Spleen (tissue), 11 donors: ENCODE results near the gene DHRSX. TPM values are rescaled to one million over a fixed set of nuclear protein-coding genes. Genes with fewer than 3 reads are reported as not detected.

Source experiments
- DNase-seq: peaks from one replicate; pipeline ENCODE4 v3.0.0-alpha.2; 2020
- H3K27ac ChIP-seq, 8 donors: fragments of 200-600 bp; sonication (generic) in 7 of 8; 1 replicate in 4 of 8; 2 replicates in 4 of 8; pipeline versions ENCODE4 v1.5.0 to v1.8.0; 2016 to 2021; ENCODE audit warnings: inconsistent platforms in 4 of 8, mild to moderate bottlenecking in 4 of 8, moderate library complexity in 1 of 8
- H3K27me3 ChIP-seq, 7 donors: fragments of 200-600 bp; sonication (generic) in 6 of 7; replicated peaks in 1 of 7; 1 replicate in 4 of 7; 2 replicates in 3 of 7; pipeline versions ENCODE4 v1.5.0 to v1.8.0; 2016 to 2021; ENCODE audit warnings: inconsistent platforms in 3 of 7, mild to moderate bottlenecking in 1 of 7
- H3K36me3 ChIP-seq, 6 donors: fragments of 200-600 bp; sonication (generic) in 5 of 6; 1 replicate in 4 of 6; 2 replicates in 2 of 6; pipeline versions ENCODE4 v1.5.0 to v1.8.0; 2016 to 2021; ENCODE audit warnings: inconsistent platforms in 2 of 6
- H3K4me1 ChIP-seq, 6 donors: fragments of 200-600 bp; sonication (generic) in 5 of 6; 1 replicate in 3 of 6; 2 replicates in 3 of 6; pipeline versions ENCODE4 v1.5.0 to v1.8.0; 2016 to 2021; ENCODE audit warnings: inconsistent platforms in 3 of 6
- H3K4me3 ChIP-seq, 8 donors: fragments of 200-600 bp; sonication (generic) in 7 of 8; 1 replicate in 4 of 8; 2 replicates in 4 of 8; pipeline versions ENCODE4 v1.5.0 to v1.8.0; 2016 to 2021; ENCODE audit warnings: inconsistent platforms in 4 of 8, mild to moderate bottlenecking in 4 of 8, moderate library complexity in 2 of 8
- H3K9me3 ChIP-seq, 8 donors: fragments of 200-600 bp; sonication (generic) in 7 of 8; 1 replicate in 4 of 8; 2 replicates in 4 of 8; pipeline versions ENCODE4 v1.5.0 to v1.8.0; 2016 to 2021; ENCODE audit warnings: inconsistent platforms in 4 of 8
- POLR2A ChIP-seq, 3 donors: fragments of 450-650 bp; IDR thresholded peaks; one replicate each; pipeline ENCODE4 v1.5.1; 2017; ENCODE audit warnings: antibody characterized with exemption in 3 of 3, mild to moderate bottlenecking in 1 of 3
- POLR2AphosphoS5 ChIP-seq, 3 donors: sonication (generic); formaldehyde crosslinking; IDR thresholded peaks; one replicate each; pipeline ENCODE4 v1.5.1; 2017; ENCODE audit warnings: antibody characterized with exemption in 3 of 3
- WGBS, 5 donors: extraction: QIAGEN DNeasy Blood & Tissue Kit in 3 of 5; methylation state at CpG; one replicate each; pipeline versions ENCODE4 v1.1.5 to v1.1.7; 2013 to 2018; 5-methylcytosine and 5-hydroxymethylcytosine counted together
- intact Hi-C: fragments of 100-400 bp; cut with DNase I; formaldehyde crosslinking; loops from one replicate; pipeline ENCODE4 v1.15.0; 2023; ENCODE audit warnings: low total_unique reads
- polyA plus RNA-seq, 3 donors: library from polyadenylated mRNA; stranded (reverse); fragments of 200-250 nt; gene quantifications; one replicate each; pipeline ENCODE4 v1.2.1, GENCODE V29; 2013
- total RNA-seq, 7 donors: library from RNA; depleted of rRNA in 3 of 7; stranded (reverse); fragments of >200 nt in 3 of 7; fragmentation: NEBNext Ultra II Directional in 4 of 7; extraction: Animal tissue kit (Norgen Biotek cat#: 25700) in 4 of 7; gene quantifications; one replicate each; pipeline versions ENCODE4 v1.1.0 to v1.2.1, GENCODE V29; 2016 to 2021
- TF ChIP-seq, protein P1 (sequence below), 11 experiments: fragments of 200-600 bp in 7 of 11; fragments of 450-650 bp in 4 of 11; sonication (generic) in 4 of 11; IDR thresholded peaks in 8 of 11; conservative IDR thresholded peaks in 3 of 11; 1 replicate in 7 of 11; 2 replicates in 4 of 11; pipeline versions ENCODE4 v1.4.0 to v1.8.0; 2016 to 2021; ENCODE audit warnings: antibody characterized with exemption in 11 of 11, inconsistent platforms in 4 of 11, mild to moderate bottlenecking in 1 of 11
- donor health status: healthy with polysubstance abuse.
- donor health status: DM: no; HTN: no; CAD: no; lungs with moderate emphysema.
- donor health status: DM: no; HTN: no; CAD: no.
- donor health status: Bipolar disorder and iron deficiency.
- donor health status: healthy.
- donor health status: DM: no; HTN: no; CAD: no.
- donor health status: DM: yes; HTN: yes; CAD: no.

Gene DHRSX
- total and polyA plus RNA-seq, 10 donors: 5.5 to 29.6 (median 23.2) TPM

DNA sequence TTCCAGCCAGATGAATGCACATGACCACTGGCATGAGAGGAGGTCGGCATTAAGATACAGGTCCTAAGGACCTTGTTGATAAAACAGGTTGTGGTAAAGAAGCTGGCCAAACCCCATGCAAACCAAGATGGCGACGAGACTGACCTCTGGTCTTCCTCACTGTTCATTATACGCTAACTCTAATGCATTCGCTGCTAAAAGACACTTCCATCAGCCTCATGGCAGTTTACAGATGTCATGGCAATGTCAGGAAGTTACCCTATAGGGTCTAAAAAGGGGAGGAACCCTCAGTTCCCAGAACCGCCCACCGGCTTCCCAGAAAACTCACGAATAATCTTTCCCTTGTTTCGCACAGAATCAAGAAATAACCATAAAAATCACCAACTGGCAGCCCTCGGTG lies 182.4 kb downstream of the DHRSX start:
- 87 to 96% (median 95%) methylated on average over 10 of the region's 10 CpGs for WGBS, 5 donors
- no peaks in the 10 kb centered on the region for H3K36me3 ChIP-seq
- no peak overlapping the region for H3K27ac ChIP-seq
- TF ChIP-seq POLR2AphosphoS5 (IDR thresholded peaks at IDR 0.05): no peak
- TF ChIP-seq, protein P1, sequence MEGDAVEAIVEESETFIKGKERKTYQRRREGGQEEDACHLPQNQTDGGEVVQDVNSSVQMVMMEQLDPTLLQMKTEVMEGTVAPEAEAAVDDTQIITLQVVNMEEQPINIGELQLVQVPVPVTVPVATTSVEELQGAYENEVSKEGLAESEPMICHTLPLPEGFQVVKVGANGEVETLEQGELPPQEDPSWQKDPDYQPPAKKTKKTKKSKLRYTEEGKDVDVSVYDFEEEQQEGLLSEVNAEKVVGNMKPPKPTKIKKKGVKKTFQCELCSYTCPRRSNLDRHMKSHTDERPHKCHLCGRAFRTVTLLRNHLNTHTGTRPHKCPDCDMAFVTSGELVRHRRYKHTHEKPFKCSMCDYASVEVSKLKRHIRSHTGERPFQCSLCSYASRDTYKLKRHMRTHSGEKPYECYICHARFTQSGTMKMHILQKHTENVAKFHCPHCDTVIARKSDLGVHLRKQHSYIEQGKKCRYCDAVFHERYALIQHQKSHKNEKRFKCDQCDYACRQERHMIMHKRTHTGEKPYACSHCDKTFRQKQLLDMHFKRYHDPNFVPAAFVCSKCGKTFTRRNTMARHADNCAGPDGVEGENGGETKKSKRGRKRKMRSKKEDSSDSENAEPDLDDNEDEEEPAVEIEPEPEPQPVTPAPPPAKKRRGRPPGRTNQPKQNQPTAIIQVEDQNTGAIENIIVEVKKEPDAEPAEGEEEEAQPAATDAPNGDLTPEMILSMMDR (IDR thresholded peaks at IDR 0.05 in 8 of 11, conservative IDR thresholded peaks at IDR 0.05 in 3 of 11): no peak
- no peak for TF ChIP-seq POLR2A (IDR thresholded peaks at IDR 0.05)
- H3K9me3 ChIP-seq: peaks cover 0 to 10% (median 3%) of the 10 kb centered on the region in 8 donors
- H3K27me3 ChIP-seq: no peaks in the 10 kb centered on the region
- H3K4me1 ChIP-seq: peaks cover 0 to 14% (median 0%) of the 10 kb centered on the region in 6 donors
- intact Hi-C loops: no loop called here
- no peak overlapping the region for H3K4me3 ChIP-seq
- DNase-seq: no peak

DNA sequence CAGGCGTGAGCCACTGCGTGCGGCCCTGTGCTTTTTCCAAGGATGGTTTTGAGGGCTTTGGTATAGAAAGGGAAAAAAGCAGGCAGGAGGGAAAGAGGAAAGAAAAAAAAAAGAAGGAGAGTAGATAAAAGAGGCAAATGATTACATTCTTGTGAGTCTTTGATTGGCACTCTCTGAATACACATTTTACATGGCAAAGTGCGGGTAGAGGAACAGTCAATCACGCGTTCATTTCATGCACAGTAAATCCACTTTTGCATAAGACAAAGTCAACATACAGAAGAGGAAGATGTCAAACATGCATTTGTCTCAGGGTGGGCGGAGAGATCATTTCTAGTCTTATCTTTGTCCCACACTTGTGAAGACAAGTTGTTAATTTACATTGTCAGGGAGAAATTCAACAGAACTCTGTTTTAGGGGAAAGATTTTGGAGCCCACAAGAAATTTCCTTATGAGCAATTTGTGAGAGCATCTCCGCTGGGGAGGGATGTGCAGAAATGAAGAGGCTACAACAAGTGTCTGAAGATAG lies 183.2 kb downstream of the DHRSX start:
- intact Hi-C loops: no loop called here
- Histone ChIP-seq H3K4me1 (peaks cover 0 to 14% (median 0%) of the 10 kb centered on the region in 6 donors), H3K9me3 (peaks cover 0 to 11% (median 3%) of the 10 kb centered on the region in 8 donors), H3K27me3 (no peaks in the 10 kb centered on the region), H3K4me3 (no peak overlapping the region), H3K36me3 (no peaks in the 10 kb centered on the region), H3K27ac (no peak overlapping the region)
- DNase-seq: no peak
- WGBS, 5 donors: 72 to 89% (median 79%) methylated on average over 8 of the region's 8 CpGs
- no peak for TF ChIP-seq POLR2AphosphoS5 (IDR thresholded peaks at IDR 0.05)
- TF ChIP-seq, protein P1 (IDR thresholded peaks at IDR 0.05 in 8 of 11, conservative IDR thresholded peaks at IDR 0.05 in 3 of 11): no peak

DNA sequence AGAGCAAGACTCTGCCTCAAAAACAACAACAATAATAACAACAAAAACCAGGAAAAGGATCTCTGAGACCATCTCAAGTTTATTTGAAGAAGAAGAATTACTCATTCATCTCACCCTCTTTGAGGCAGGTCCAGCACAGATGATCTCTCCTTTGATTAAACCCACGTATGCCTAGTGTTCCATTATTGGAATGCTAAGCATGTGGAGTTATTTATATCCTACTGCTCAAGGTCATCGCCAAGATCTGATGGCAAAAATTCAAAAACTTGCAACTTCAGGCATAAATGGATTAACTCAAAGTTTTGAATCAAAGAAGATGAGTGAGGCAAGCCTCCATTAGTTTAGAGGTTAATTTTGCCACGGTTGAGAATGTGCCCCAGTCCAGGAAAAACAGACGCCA lies 184.2 kb downstream of the DHRSX start:
- intact Hi-C loops: no loop called here
- DNase-seq: no peak
- H3K27me3 ChIP-seq: no peaks in the 10 kb centered on the region
- H3K9me3 ChIP-seq: peaks cover 0 to 15% (median 6%) of the 10 kb centered on the region in 8 donors
- no peaks in the 10 kb centered on the region for H3K36me3 ChIP-seq
- WGBS, 5 donors: 83 to 87% (median 85%) methylated on average over 4 of the region's 4 CpGs
- no peak overlapping the region for H3K4me3 ChIP-seq
- TF ChIP-seq, protein P1 (IDR thresholded peaks at IDR 0.05 in 8 of 11, conservative IDR thresholded peaks at IDR 0.05 in 3 of 11): no peak
- no peak for TF ChIP-seq POLR2A (IDR thresholded peaks at IDR 0.05)
- TF ChIP-seq POLR2AphosphoS5 (IDR thresholded peaks at IDR 0.05): no peak
- H3K27ac ChIP-seq: no peak overlapping the region
- H3K4me1 ChIP-seq: peaks cover 0 to 10% (median 0%) of the 10 kb centered on the region in 6 donors

DNA sequence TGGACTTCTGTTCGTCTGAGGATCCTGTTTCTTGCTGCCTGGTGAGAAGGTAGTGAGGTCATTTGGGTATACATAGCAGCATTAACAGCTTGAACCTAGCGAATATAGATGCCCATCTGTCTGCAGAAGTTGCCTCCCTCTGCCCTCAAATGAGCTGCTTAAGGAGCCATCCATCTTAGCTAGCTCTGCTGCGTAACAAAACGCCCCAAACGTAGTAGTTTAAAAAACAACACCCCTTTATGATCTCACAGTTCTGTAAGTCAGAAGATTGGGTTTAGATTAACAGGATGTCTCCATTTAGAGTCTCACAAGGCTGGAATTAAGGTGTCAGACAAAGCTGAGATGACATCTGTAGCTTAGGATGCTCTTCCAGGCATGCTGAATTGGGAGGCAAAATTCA lies 185.3 kb downstream of the DHRSX start:
- Histone ChIP-seq H3K36me3 (no peaks in the 10 kb centered on the region), H3K27ac (no peak overlapping the region), H3K4me1 (no peaks in the 10 kb centered on the region), H3K9me3 (peaks cover 0 to 15% (median 6%) of the 10 kb centered on the region in 8 donors), H3K4me3 (no peak overlapping the region), H3K27me3 (no peaks in the 10 kb centered on the region)
- intact Hi-C loops: no loop called here
- no peak for DNase-seq
- WGBS, 5 donors: 88 to 100% (median 95%) methylated on average over 5 of the region's 5 CpGs
- TF ChIP-seq POLR2A (IDR thresholded peaks at IDR 0.05) (no peak), POLR2AphosphoS5 (IDR thresholded peaks at IDR 0.05) (no peak)
- TF ChIP-seq, protein P1 (IDR thresholded peaks at IDR 0.05 in 8 of 11, conservative IDR thresholded peaks at IDR 0.05 in 3 of 11): no peak
